Gastrocnemius medialis (tissue), 4 donors: ENCODE data around the gene PGS1.

Experiments used
- CTCF ChIP-seq, 5 experiments: fragments of 450-650 bp in 3 of 5; fragments of 200-600 bp in 2 of 5; sonication (generic) in 2 of 5; IDR thresholded peaks in 4 of 5; conservative IDR thresholded peaks in 1 of 5; 1 replicate in 4 of 5; 2 replicates in 1 of 5; pipeline ENCODE4 v1.5.1; 2016 to 2019; ENCODE audit warnings: antibody characterized with exemption in 5 of 5, mild to moderate bottlenecking in 3 of 5, moderate library complexity in 3 of 5
- POLR2A ChIP-seq, 2 donors: fragments of 450-650 bp; IDR thresholded peaks; one replicate each; pipeline ENCODE4 v1.6.1; 2017; ENCODE audit warnings: antibody characterized with exemption in 2 of 2, mild to moderate bottlenecking in 2 of 2, moderate library complexity in 2 of 2

GRCh38 chr17:78353834-78354233, 24.6 kb upstream of the PGS1 start:
- TF ChIP-seq CTCF (IDR thresholded peaks at IDR 0.05 in 4 of 5, conservative IDR thresholded peaks at IDR 0.05 in 1 of 5) (no peak), POLR2A (IDR thresholded peaks at IDR 0.05) (no peak)
